Stimulated activated CD8-positive, alpha-beta memory T cell treated with anti-CD3 and anti-CD28 coated beads, Interleukin-15, amount 100 ng/mL, for 48 hours (primary cell): ENCODE measurements around the gene MPP2.
"Not testable (repeated sequence)": the region's sequence is repeated elsewhere in the genome, so short reads cannot be mapped to it uniquely, and the experiment has no call there.

Experiments used
- DNase-seq, 2 donors: peaks; one replicate each; pipeline ENCODE4 v3.0.0-alpha.2; 2020; ENCODE audit warnings: low read depth in 2 of 2

Gene MPP2

DNA sequence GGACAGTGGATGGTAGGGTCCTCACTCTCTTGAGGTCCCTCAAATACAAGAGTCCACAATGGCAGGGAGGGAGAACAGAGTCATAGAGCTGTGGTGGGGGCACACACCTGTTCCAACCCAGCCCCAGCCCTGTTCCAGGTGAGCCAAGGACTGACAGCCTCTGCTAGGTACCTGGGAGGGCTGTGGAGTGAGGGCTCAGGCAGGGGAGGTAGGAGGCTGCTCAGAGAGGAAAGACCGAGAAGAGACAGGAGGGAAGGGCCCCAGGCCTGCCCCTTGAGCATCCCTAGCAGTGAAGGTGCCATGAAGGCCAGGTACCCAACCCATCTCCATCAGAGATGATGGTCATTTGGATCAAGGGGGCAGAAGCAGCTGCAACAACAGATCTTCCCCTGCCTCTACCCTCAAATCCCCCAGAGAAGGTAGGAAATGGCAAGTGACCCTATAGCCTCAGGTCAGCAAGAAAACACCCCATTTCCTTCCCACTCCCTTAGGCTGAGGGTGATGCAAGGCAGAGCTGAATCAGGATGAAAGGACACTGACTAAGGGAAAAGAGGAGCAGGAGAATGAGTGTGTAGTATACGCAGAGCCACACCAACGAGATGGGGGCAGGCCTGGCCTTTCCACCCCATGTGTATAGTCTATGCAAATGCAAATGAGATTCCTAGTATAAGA, 31.7 kb downstream of the MPP2 start:
- DNase-seq = no peak

GRCh38 chr17:43874293-43874692, 33.0 kb downstream of the MPP2 start:
- DNase-seq = no peak

GRCh38 chr17:43873815-43874214, 33.5 kb downstream of the MPP2 start:
- DNase-seq = no peak

DNA sequence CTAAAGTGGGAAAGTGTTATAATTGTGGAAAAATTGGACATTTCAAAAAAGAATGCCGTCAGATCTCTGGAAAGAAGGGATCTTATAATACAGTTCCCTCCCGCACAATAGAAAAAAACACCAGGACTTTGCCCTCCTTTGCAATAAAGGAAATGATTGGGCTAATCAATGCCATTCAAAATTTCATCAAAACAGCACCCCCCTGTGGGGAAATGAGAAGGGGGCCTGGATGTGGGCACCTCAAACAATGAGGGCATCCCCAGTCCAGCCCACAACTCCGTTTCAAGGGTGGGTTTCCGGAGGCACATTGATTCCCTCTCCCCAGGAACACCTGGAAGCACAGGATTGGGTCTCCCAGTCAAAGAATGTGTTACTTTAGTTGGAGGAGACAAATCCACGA, 34.2 kb downstream of the MPP2 start:
- no peak for DNase-seq

DNA sequence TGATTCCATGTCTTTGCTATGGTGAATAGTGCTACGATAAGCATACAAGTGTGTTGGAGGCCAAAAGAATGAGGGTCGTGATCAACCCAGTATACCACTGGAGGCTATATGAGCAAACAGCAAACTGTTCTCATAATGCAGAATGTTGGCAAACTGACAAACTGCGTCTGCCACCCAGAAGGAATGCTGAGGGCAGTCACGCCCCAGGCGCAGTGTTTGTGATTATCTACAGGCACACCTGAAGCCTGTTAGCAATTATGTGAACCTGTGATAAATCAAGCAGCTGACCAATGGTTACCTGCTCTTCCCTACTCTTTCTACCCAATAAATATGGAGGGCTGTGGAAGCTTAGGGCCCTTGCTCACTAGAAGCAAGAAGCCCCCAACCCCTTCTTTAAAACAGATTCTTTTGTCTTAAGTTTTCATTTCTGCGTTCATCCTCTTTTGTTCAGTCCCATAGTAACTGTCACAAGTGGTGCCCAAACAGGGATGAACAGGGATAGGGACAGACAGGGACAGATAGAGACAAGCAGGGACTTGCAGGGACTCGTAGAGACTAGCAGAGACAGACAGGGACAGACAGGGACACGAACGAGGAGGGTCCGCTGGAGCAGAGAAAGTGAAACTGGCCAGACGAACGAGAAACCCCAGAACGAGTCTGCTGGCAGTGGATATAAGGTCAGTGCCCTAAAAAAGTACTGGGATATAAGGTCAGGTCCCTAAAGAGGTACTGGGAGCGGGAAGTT, 35.2 kb downstream of the MPP2 start:
- DNase-seq = no peak

DNA sequence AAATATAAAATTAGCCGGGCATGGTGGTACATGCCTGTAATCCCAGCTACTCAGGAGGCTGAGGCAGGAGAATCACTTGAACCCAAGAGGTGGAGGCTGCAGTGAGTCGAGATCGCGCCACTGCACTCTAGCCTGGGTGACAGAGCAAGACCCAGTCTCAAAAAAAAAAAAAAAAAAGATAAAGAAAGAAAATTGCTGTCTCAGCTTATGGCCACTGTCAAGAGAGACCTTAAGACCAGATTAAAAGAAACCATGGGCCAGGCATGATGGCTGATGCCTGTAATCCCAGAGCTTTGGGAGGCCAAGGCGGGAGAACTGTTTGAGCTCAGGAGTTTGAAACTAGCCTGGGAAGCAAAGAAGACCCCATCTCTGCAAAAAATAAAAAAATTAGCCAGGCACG, 38.3 kb downstream of the MPP2 start:
- not testable (repeated sequence) for DNase-seq

GRCh38 chr17:43868226-43868994, 38.9 kb downstream of the MPP2 start:
- no peak for DNase-seq

- DNase-seq = no peak
Observed at GRCh38 chr17:43864161-43864984, 43.0 kb downstream of the MPP2 start.

GRCh38 chr17:43861960-43862359, 45.4 kb downstream of the MPP2 start:
- DNase-seq = no peak

GRCh38 chr17:43860927-43861622, 46.3 kb downstream of the MPP2 start:
- no peak for DNase-seq

GRCh38 chr17:43860077-43860725, 47.1 kb downstream of the MPP2 start:
- DNase-seq = no peak

GRCh38 chr17:43857957-43858600, 49.3 kb downstream of the MPP2 start:
- no peak for DNase-seq

DNA sequence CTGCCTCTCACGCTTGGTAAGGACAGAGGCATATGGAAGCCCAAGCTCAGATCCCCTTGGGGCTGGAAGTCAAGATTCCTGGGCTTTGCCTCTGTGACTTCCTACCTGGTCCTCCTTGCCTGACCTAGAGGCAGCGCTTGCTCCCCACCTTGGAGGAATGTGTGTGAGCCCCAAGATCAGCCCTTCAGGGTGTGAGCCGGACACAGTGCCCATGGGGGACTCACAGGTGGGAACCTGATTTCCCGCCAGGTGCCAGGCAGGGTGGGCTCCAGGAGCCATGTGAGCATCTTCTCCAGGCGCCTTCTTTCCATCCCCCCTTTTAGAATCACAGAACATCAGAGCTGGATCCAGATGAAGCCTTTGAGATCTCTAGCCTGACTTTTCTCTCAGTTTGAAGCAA, 50.2 kb downstream of the MPP2 start:
- no peak for DNase-seq

DNA sequence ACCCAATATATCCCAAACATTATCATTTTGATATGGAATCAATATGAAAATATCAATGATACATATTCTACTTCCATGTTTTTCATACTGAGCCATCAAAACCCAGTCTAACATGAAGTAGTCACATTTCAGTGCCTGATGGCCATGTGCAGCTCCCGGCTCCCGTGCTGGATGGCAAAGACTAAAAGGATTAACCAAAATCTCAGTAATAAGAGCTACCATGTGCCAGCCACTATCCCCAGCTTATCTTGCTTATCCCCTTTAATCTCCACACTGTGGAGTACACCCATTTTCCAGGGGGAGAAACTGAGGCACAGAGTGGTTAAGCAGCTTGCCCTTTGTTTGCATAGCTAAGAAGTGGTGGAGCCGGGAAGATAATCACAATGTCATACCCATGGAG, 51.2 kb downstream of the MPP2 start:
- DNase-seq = no peak

DNA sequence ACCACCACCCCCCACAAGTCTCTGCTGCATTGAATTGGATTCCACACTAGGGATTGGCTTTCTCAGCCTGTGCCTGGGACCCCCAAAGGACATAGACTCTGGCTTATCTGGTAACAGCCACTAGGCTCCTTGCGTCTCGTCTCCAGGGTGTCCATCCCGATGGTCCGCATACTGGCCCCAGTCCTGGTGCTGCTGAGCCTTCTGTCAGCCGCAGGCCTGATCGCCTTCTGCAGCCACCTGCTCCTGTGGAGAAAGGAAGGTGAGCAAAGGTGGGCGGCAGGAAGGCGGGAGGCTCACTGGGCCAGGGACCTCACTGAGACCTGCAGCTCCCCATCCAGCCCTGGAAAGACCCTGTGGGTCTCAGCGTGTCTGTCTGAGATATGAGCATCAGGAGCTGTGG, 52.3 kb downstream of the MPP2 start:
- DNase-seq = no peak

GRCh38 chr17:43854498-43854897, 52.8 kb downstream of the MPP2 start:
- no peak for DNase-seq

DNA sequence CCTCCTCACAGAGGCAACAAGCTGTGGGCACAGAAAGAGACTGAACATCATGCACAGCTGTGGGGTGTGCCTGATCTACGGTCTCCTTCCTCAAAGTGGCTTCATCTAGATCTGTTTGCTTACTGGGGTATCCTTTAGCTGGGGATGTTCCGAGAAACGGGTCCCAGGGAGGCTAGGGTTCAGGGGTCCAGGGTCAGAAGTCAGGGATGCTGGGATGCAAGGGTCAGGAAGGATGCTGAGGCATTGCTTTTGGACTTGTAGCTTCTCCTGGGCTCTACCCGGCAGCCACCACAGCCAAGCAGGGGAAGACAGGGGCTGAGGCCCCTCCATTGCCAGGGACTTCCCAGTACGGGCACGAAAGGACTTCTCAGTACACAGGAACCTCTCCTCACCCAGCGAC, 53.8 kb downstream of the MPP2 start:
- no peak for DNase-seq

- no peak for DNase-seq
Observed at GRCh38 chr17:43852571-43852970, 54.8 kb downstream of the MPP2 start.

- no peak for DNase-seq
Observed at GRCh38 chr17:43849116-43849515, 58.2 kb downstream of the MPP2 start.

DNA sequence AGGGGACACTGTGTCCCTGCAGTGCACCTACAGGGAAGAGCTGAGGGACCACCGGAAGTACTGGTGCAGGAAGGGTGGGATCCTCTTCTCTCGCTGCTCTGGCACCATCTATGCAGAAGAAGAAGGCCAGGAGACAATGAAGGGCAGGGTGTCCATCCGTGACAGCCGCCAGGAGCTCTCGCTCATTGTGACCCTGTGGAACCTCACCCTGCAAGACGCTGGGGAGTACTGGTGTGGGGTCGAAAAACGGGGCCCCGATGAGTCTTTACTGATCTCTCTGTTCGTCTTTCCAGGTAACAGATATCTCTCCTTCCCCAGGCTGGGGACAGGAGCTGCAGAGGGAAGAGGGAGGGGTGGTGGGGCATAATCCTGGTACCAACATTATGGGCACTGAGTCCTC, 58.7 kb downstream of the MPP2 start:
- DNase-seq = no peak
